ENCODE results near the gene GDI2.
"Not testable (repeated sequence)": the region's sequence is repeated elsewhere in the genome, so short reads cannot be mapped to it uniquely, and the experiment has no call there.

Gene GDI2

GRCh38 chr10:5813341-5814109 is at the start of gene GDI2:
TSS of gene GDI2 (minus strand) at chr10:5813434. CDS start at chr10:5813258, 176 bp downstream.
- peak; percentile 98 for DNase-seq

- DNase-seq = no peak
Observed at GRCh38 chr10:5862360-5862961, 49.2 kb upstream of the GDI2 start.

DNA sequence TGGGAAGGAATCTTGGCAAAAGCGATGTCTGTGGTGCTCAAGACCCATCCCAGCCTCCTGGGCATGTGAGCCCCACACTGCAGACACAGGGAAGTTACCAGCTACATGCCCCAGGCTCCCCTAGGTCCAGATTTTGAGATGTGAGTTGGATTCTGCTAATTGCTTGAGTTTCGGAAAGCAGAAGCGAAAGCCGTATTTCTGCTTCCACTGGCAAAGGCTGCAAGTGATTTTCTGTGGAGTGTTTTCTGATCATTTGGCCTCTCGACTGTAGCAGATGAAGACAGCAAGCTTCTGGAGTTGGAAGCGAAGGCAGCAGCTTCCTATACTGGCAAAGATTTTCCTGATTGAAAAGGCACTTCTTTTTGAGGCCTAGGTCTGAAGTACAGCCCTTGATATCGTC is 46.8 kb upstream of the GDI2 start:
- no peak for DNase-seq

DNA sequence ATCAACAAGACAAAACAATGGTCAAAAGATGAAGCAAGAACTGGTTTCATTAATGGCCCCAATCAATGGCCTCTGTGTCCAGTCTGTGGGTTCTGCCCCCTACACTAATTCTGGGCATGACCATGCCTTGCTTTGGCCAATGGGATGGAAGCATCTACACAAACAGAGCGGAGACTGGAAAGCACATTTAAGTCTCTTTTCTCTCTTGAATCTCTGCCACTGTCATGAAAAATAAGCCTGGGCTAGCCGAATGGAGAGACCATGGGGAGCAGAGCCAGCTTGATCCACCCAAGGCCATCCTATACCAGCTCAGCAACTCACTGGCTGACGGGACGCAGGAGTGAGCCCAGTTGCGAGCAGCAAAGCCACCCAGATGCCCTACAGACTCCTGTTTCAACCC is 45.6 kb upstream of the GDI2 start:
- no peak for DNase-seq

GRCh38 chr10:5856701-5857004 is 43.4 kb upstream of the GDI2 start:
- no peak for DNase-seq

DNA sequence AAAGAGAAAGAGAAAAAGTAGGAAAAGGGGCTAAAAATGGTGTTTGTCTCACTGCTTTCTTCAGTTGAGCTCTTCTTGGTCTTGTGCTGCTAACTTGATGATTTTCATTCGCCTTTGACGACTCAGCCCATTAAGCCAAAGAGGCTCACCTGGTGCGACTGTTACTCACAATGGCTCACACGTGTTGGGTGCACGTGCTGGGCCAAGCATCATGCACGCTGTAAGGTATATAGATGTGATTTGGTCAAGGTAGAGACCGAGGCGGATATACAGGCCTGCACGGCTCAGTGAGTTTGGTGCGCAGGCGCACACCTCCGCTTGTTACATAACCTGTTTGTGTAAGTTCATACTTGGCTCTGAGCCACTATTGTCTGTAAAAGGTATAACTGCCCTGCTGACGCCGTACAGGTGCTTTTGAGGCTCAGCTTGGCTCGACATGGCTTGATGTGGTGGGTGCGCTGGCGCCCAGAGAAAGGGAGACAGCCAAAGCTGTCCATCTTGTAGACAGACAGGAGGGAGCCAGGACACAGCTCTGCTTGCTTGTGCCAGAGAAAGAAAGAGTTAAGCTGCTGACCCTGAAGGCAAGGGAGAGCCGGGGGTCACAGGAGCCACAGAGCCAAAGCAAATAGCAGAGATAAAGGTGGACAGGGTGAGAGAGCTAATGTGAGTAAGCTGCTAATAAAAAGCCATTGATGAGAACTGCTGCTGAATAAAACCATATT is 42.9 kb upstream of the GDI2 start:
- no peak for DNase-seq

- DNase-seq = no peak
Observed at GRCh38 chr10:5854131-5854475, 40.9 kb upstream of the GDI2 start.

- not testable (repeated sequence) for DNase-seq
Observed at GRCh38 chr10:5846667-5847066, 33.4 kb upstream of the GDI2 start.

GRCh38 chr10:5844345-5845055 is 31.3 kb upstream of the GDI2 start:
- DNase-seq = no peak

DNA sequence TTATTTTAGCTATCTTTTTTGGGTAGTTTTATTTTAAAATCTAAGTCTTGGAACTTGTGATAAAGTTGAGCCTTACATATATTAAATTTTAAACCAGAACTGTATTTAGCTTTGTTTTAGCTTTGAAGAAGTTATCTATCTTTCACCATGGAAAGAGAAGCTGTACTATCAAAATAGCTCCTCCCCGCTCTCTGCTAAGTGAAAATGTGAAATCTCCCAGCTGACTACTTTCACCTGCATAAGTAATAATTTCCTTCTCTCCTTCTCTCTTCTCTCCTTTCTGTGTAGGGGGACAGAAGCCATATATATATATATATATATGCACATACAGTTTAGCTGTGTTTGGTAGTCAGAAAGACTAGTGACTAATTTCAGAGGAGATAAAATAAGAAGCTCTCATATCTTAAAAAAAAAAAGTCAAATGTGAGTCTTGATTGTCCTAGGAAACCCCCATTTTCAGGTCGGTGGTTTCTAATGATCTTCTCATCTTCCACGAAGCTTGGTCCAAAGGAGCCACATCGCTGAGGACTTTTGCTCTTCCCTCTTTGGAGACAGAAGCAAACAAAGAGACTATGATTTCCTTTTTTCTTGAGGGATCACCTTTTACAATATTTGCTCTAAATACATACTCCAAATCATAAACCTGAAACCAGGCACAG is 30.6 kb upstream of the GDI2 start:
- no peak for DNase-seq

- DNase-seq = no peak
Observed at GRCh38 chr10:5841965-5842364, 28.7 kb upstream of the GDI2 start.

DNA sequence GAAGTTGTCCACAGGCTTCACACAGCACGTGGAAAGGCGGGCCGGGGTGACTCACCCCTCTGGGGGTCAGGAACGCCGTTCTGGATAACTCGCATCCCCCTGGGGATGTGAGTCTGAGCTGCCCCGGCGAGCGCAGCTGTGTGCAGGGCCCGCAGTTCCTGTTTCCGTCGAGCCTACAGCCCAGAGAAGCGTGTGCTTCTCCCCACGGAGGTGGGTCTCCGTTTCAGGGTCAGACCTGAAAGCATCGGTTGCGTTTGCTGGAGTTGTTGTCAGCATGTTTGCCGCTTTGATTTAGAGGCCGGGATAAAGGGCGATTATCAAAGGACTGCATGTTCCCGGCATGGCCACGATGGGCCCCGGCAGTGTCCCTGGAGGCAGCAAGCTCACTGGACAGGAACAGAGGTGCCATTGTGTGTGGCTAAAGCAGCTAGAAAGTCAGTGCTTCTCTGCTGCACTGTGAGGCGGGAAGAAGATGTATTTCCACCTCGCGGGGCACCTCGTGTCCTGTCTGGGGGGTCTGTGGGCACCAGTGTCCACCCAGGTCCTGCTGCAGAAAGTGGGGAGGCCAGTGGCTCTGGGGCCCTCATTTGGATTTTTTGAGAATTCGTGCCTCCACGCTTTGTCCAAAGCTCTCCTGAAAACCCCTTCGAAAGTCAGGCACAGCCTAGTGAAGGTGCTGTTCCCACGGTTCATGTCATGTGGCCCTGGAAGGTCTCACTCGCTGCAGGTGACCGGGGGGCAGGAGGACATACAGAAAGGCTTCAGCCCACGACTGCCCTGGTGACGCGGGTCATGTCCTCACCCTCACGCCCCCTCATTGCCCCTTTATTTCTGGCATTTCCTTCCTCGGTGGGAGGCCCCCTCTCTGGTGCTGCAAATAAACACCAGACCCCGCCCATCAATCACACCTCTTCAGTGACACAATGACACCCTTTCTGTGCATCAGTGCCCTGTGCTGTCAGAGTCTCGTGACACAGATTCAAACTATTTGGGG is 27.4 kb upstream of the GDI2 start:
- DNase-seq = peak; percentile 66

DNA sequence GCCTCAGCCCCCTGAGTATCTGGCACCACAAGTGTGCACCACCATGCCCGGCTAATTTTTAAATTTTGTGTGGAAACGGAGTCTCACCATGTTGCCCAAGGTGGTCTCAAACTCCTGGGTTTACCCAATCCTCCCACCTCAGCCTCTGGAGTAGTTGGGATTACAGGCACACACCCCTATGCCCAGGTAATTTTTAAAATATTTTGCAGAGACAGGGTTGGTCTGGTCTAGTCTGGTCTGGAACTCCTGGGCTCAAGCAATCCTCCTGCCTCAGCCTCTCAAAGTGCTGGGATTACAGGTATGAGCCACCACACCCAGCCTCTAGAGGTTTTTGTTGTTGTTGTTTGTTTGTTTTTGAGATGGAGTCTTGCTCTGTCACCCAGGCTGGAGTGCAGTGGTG is 22.9 kb upstream of the GDI2 start:
- not testable (repeated sequence) for DNase-seq

DNA sequence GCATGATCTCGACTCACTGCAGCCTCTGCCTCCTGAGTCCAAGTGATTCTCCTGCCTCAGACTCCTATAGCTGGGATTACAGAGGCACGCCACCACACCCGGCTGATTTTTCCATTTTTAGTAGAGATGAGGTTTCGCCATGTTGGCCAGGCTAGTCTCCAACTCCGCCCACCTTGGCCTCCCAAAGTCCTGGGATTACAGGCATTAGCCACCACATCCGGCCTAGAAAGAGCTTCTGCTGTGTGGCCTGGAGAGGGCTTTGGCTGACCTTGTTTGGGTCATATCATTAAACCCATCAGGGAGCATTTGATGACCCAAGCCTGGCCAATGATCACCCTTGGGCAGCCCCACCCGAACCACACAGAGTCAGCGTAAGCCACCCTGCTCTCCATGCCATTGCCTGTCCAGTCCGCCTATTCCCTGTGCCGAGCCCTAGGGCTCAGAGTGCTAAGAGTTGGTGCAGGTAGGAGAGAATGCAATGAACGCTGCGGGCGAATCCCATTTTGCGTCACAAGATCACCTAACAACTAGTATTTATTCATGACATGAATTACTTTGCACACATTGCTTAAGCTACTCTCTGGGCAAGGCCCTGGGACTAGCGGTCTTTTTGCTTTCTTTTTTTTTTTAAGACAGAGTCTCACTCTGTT is 22.3 kb upstream of the GDI2 start:
- no peak for DNase-seq

- no peak for DNase-seq
Observed at GRCh38 chr10:5833814-5834213, 20.6 kb upstream of the GDI2 start.

DNA sequence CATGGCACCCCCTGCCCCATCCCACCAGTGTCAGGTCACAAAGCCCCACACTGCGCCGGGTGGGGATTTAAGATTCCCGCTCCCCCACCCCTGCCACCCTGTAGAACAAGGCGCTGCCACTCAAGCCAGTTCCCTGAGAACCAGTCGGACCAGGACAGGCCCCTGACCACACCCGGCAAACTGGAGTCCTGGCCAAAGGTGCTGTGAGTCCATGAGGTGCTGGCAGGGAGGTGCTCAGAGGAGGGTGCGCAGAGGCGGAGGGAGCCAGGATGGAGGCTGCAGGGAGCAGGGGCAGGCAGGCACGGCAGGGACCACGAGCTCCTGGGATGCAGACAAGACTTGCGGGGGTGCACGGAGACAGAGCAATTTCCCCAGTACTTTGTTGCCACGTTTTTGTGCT is 19.7 kb upstream of the GDI2 start:
- DNase-seq = no peak

DNA sequence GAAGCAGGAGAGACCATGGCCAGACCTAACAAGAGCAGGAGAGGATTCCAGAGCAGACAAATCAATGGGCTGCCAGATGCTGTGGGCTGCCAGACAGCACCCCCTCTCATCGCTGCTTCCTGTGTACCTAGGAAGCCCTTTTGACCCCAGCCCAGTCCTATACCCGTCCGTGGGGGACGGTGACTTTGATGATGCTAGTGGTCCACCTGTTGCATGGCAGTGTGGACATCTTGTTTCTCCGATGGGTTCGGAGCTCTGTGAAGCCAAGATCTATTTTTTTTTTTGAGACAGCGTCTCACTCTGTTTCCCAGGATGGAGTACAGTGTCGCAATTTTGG is 18.2 kb upstream of the GDI2 start:
- DNase-seq = no peak

DNA sequence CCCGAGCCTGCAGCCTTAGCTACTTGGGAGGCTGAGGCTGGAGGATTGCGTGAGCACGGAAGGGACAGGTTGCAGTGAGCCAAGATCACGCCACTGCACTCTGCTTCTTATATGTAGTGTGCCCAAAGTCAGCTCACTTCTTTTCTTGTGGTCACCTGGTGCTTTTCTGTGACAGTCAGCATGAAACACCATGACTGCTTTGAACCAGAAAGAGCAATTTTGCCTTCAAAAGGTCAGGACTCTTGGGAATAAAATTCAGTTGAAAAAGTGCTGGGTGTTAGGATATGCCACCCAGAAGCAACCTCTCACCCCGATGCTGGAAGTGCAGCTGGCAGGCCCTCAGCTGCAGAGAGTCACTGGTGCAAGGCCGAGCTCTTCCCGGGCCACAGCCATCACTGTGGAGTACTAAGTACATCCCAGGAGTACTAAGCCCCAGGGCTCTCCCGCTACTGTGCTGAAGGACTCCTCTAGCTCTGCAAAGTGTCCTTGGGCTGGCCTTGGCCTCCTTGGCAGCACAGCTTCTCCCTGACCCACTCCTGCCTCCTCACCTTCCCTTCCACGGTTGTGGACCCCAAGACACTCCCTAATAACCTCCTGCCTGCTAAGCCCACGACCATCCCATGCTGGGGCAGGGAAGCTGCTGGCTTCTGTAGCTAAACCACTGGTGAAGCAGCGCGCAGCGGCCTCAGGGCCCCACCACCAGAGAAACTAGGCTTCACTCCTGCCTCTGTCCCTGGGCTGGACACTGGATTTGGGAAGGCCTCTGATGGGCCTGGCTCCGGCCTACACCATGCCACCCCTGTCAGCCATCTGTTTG is 17.6 kb upstream of the GDI2 start:
- DNase-seq = no peak

GRCh38 chr10:5829267-5829666 is 16.0 kb upstream of the GDI2 start:
- no peak for DNase-seq

- no peak for DNase-seq
Observed at GRCh38 chr10:5828725-5829124, 15.5 kb upstream of the GDI2 start.

DNA sequence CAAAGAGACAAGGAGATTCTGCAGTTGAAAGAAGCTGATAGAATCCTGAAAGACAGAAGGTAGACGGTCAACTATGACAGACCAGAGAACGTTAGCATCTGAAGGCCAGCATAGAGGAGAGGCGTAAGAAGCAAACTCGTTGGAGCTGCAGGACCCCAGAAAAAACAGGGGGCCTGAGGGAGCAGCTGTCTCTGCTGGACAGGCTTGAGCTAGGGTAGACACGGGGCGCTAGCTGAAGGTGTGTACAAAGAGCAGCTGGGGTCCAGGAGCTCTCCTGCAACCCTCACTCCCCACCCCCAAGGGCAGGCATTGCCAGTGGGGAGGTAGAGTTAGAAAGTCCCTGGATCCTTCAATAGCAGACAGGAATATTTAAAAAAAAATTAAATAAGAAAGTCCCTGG is 14.6 kb upstream of the GDI2 start:
- no peak for DNase-seq
